K562 (cell line): ENCODE results near the gene RSPH9. TPM values are rescaled to one million over a fixed set of nuclear protein-coding genes. Genes with fewer than 3 reads are reported as not detected.

ENCODE experiments used
- AFF1 ChIP-seq, 2 experiments: fragments of 450-650 bp; IDR thresholded peaks; 2 replicates each; pipeline ENCODE4 v1.6.1; 2018; ENCODE audit warnings: mild to moderate bottlenecking in 2 of 2, low read depth in 1 of 2; ENCODE audit not compliant: partially characterized antibody in 2 of 2
- BCL6 ChIP-seq: fragments of 250-450 bp; sonication (Bioruptor Pico); IDR thresholded peaks from 2 replicates; pipeline ENCODE4 v1.4.0; 2020
- CREB3L1 ChIP-seq: fragments of 450-650 bp; IDR thresholded peaks from 2 replicates; pipeline ENCODE4 v1.6.1; 2014; ENCODE audit warnings: low read depth, mild to moderate bottlenecking, moderate library complexity, borderline replicate concordance
- DIDO1 ChIP-seq: fragments of 450-650 bp; IDR thresholded peaks from 2 replicates; pipeline ENCODE4 v1.6.1; 2016; ENCODE audit warnings: low read depth, missing biosample characterization, missing genetic modification characterization
- EGR1 ChIP-seq: fragments of 450-650 bp; conservative IDR thresholded peaks from 2 replicates; pipeline ENCODE4 v1.6.1; 2017; ENCODE audit warnings: mild to moderate bottlenecking
- ETS1 ChIP-seq: conservative IDR thresholded peaks from 2 replicates; pipeline ENCODE4 v1.6.1; 2011; ENCODE audit warnings: low read depth, mild to moderate bottlenecking, low read length; ENCODE audit not compliant: control insufficient read depth
- FOXK2 ChIP-seq, 2 experiments: fragments of 450-650 bp; IDR thresholded peaks in 1 of 2; conservative IDR thresholded peaks in 1 of 2; 2 replicates each; pipeline ENCODE4 v1.6.1; 2016; ENCODE audit warnings: low read depth in 2 of 2, mild to moderate bottlenecking in 1 of 2
- HMGN3 ChIP-seq: IDR thresholded peaks from 2 replicates; pipeline ENCODE4 v1.6.1; 2011; ENCODE audit warnings: borderline replicate concordance, low read depth, mild to moderate bottlenecking, mixed read lengths, low read length; ENCODE audit not compliant: insufficient read length; ENCODE audit errors: extremely low read depth
- MYC ChIP-seq, 2 experiments: fragments of 250-450 bp in 1 of 2; sonication (Bioruptor Pico) in 1 of 2; IDR thresholded peaks; 2 replicates each; pipeline versions ENCODE4 v1.5.1 to v1.6.1; 2012 to 2021; ENCODE audit warnings: low read depth in 2 of 2, borderline replicate concordance in 1 of 2, improper control_type of control experiment in 1 of 2, low read length in 1 of 2, mild to moderate bottlenecking in 1 of 2, moderate library complexity in 1 of 2
- NR2C1 ChIP-seq, 2 experiments: fragments of 450-650 bp; IDR thresholded peaks; 2 replicates each; pipeline ENCODE4 v1.6.1; 2017; ENCODE audit warnings: mild to moderate bottlenecking in 2 of 2, antibody characterized with exemption in 1 of 2, inconsistent platforms in 1 of 2, missing compliant biosample characterization in 1 of 2, missing genetic modification characterization in 1 of 2
- RNF2 ChIP-seq: sonication (generic); IDR thresholded peaks from 2 replicates; pipeline ENCODE4 v1.6.1; 2016
- SOX6 ChIP-seq: fragments of 450-650 bp; IDR thresholded peaks from 2 replicates; pipeline ENCODE4 v1.6.1; 2014; ENCODE audit warnings: mild to moderate bottlenecking
- TARDBP ChIP-seq: fragments of 450-650 bp; IDR thresholded peaks from 2 replicates; pipeline ENCODE4 v1.6.1; 2016
- TEAD1 ChIP-seq, 2 experiments: fragments of 450-650 bp in 1 of 2; sonication (generic) in 1 of 2; formaldehyde crosslinking; IDR thresholded peaks; 2 replicates each; pipeline versions ENCODE4 v1.4.0 to v1.8.0; 2020 to 2022; ENCODE audit warnings: mild to moderate bottlenecking in 2 of 2, missing genetic modification reagents in 1 of 2
- polyA plus RNA-seq, 8 experiments: library from polyadenylated mRNA; depleted of rRNA in 4 of 8; stranded (reverse) in 5 of 8; unstranded in 3 of 8; fragments of >200 nt; fragmentation: Nextera tagmentation in 2 of 8; fragmentation: Illumina TruSeq in 1 of 8; extraction: Ambion mirVana in 2 of 8; extraction: Trizol in 1 of 8; gene quantifications; 2 replicates each; pipeline versions ENCODE4 v1.2.1 to v1.2.3, GENCODE V29; 2011 to 2014; ENCODE audit warnings: inconsistent platforms in 1 of 8, missing spikeins in 1 of 8
- total RNA-seq, 7 experiments: library from RNA; depleted of rRNA in 6 of 7; stranded (reverse); fragments of >200 nt in 6 of 7; fragmentation: Illumina TruSeq in 2 of 7; extraction: Trizol in 2 of 7; gene quantifications; 2 replicates each; pipeline versions ENCODE4 v1.2.1 to v1.2.3, GENCODE V29; 2011 to 2021; ENCODE audit warnings: low replicate concordance in 1 of 7
- TF ChIP-seq, protein P1 (sequence below): IDR thresholded peaks from 2 replicates; pipeline ENCODE4 v1.6.1; 2011; ENCODE audit not compliant: insufficient read length; ENCODE audit errors: extremely low read depth

Gene RSPH9
- total and polyA plus RNA-seq, 9 of the 15 experiments (the other 6 are each of a cell fraction or from before 2014, with no cell fraction given), result 0.05 to 0.60 (median 0.39) TPM; not detected in 6

DNA sequence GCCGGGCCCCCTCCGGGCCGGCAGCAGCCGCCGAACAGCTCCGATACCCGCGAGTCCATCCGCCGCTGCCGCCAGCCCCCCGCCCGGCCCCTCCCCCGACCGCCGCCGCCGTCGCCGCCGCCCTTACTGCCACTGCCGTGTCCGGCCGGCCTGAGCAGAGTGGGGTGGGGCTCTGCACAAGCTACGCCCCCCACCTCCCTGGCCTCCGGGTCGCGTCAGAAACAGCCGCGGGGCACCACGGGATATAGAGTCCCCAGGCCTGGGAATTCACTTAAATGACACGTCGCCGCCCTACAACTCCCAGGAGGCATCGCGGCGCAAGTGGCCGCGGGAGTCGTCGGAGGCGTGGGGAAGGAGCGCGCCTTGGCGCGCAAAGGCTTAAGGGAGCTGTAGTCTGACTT lies 15.7 kb upstream of the RSPH9 start, which contains the start of gene GTPBP2 (continued):
- TF ChIP-seq AFF1 (IDR thresholded peaks at IDR 0.05; ENCODE audit: low read depth in 1 of 2, partially characterized antibody in 2 of 2) (peak in 1 of 2 experiments; percentile 99), TEAD1 (CRISPR knock-in tag; IDR thresholded peaks at IDR 0.05) (peak in 1 of 2 experiments; percentile 58; a peak in 1 of 4 replicates), DIDO1 (tag) (no peak), TARDBP (no peak), HMGN3 (peak; percentile 91), FOXK2 (conservative IDR thresholded peaks at IDR 0.05 in 1 of 2, IDR thresholded peaks at IDR 0.05 in 1 of 2; ENCODE audit: low read depth in 2 of 2) (peak; percentile 41 to 43; a peak in 2 of 4 replicates), NR2C1 (IDR thresholded peaks at IDR 0.05) (no peak), NR2C1 (tag; IDR thresholded peaks at IDR 0.05) (peak; percentile 97), RNF2 (0 out of 2 replicates have a peak, but pooled peaks have one; percentile 3), BCL6 (CRISPR knock-in tag) (0 out of 2 replicates have a peak, but pooled peaks have one; percentile 54), ETS1 (peak; percentile 98), CREB3L1 (peak; percentile 96), EGR1 (peak; percentile 36), MYC (IDR thresholded peaks at IDR 0.05; ENCODE audit: low read depth, low read length) (peak; percentile 81), MYC (CRISPR knock-in tag; IDR thresholded peaks at IDR 0.05; ENCODE audit: borderline replicate concordance, low read depth) (no peak), SOX6 (no peak)
- TF ChIP-seq, protein P1, sequence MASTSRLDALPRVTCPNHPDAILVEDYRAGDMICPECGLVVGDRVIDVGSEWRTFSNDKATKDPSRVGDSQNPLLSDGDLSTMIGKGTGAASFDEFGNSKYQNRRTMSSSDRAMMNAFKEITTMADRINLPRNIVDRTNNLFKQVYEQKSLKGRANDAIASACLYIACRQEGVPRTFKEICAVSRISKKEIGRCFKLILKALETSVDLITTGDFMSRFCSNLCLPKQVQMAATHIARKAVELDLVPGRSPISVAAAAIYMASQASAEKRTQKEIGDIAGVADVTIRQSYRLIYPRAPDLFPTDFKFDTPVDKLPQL, result no peak
